GM19467 (cell line): ENCODE data around the gene HTR3A.
"Not testable (repeated sequence)": the region's sequence is repeated elsewhere in the genome, so short reads cannot be mapped to it uniquely, and the experiment has no call there.

Experiments used
- ATAC-seq: cut with Tn5 transposase; IDR thresholded peaks from one replicate; pipeline ENCODE4 v1.9.1; 2021; ENCODE audit warnings: mild to moderate bottlenecking, moderate library complexity; ENCODE audit not compliant: unreplicated experiment

Gene HTR3A

DNA sequence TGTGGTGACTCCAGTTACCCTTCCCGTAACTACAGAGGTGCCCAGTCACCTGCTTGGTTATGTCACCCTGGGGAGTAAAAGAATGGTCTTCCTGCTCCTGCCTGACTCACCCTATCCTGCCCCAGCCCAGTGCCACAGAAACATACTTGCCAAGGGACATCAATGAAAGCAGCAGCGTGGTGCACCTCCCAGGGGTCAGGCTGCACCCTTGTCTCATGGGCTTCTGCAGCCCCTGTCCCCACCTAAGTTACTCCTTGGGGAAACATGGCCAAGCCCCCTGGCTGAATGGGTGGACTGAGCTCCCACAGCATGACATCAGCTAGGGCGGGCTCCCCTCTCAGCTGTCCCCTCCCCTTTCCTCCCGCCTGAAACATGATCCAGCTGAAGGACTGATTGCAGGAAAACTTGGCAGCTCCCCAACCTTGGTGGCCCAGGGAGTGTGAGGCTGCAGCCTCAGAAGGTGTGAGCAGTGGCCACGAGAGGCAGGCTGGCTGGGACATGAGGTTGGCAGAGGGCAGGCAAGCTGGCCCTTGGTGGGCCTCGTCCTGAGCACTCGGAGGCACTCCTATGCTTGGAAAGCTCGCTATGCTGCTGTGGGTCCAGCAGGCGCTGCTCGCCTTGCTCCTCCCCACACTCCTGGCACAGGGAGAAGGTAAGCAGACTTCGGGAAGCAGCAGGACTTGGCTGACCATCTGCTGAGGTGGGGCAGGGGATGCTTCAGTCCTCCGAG, at the start of gene HTR3A:
TSS of gene HTR3A (plus strand) at position 368 of the 730 bp plus-strand sequence. CDS start at position 586, 218 bp downstream.
- no peak for ATAC-seq

- no peak for ATAC-seq
These were observed 48.4 kb upstream of the HTR3A start for GRCh38 chr11:113926273-113927197.

DNA sequence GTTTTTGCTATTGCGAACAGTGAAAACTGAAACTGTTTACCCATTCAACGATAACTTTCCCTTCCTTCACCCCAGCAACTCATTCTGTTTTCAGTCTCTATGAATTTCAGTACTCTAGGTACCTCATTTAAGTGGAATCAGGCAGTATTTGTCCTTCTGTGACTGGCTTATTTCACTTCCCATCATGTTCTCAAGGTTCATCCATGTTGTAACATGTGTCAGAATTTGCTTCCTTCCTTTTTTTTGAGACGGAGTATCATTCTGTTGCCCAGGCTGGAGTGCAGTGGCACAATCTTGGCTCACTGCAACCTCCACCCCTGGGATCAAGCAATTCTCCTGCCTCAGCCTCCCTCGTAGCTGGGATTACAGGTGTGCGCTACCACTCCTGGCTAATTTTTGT, 46.6 kb upstream of the HTR3A start:
- ATAC-seq = no peak

- no peak for ATAC-seq
These were observed 42.1 kb upstream of the HTR3A start for GRCh38 chr11:113932788-113933187.

GRCh38 chr11:113934193-113934592, 40.7 kb upstream of the HTR3A start:
- not testable (repeated sequence) for ATAC-seq

DNA sequence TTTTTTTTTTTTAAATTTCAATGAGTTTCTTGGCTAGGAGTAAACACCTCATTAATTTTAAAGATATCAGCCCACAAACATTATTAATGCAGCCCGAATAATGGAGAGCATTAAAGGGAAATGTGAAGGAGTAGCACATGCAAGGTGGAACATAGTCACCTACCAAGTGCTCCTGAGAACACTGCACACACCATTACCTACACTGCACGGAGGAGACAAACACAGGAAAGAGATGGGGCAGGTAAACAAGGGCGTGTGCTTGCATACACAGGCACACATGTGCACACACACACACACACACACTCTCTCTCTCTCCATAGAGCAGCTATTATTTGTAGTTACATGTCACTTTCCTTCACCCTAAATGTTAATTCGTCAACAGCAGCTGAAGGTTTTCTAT, 40.1 kb upstream of the HTR3A start:
- ATAC-seq = no peak

- ATAC-seq = no peak
These were observed 39.0 kb upstream of the HTR3A start for GRCh38 chr11:113935858-113936257.

DNA sequence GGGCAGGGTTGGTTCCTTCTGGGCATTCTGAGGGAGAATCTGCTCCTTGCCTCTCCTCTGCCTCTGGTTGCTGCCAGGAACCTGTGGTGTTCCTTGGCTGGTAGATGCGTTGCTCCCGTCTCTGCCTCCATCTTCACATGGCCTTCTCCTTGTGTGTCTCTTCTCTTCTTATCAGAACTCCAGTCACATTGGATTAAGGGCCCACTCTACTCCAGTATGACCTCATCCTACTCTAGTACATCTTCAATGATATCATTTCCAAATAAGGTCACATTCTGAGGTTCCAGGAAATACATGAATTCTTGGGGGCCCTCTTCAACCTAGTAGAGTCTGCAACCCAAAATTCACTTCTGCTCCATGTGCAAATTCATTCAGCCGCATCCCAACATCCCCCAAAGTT, 37.0 kb upstream of the HTR3A start:
- no peak for ATAC-seq

- no peak for ATAC-seq
These were observed 32.7 kb upstream of the HTR3A start for GRCh38 chr11:113942256-113942655.

- ATAC-seq = not testable (repeated sequence)
These were observed 28.7 kb upstream of the HTR3A start for GRCh38 chr11:113946162-113946561.

- ATAC-seq = no peak
These were observed 26.9 kb upstream of the HTR3A start for GRCh38 chr11:113947994-113948393.

DNA sequence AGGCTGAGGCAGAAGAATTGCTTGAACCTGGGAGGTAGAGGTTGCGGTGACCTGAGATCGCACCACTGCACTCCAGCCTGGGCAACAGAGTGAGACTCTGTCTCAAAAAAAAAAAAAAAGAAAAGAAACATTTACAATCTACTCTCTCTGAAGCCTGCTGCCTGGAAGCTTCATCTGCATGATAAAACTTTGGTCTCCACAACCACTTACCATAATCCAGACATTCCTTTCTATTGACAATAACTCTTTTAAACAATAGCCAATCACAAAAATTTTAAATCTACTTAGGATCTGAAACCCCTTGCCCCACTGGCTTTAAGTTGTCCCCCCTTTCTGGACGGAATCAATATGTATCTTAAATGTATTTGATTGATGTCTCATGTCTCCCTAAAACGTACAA, 25.0 kb upstream of the HTR3A start:
- ATAC-seq = no peak

DNA sequence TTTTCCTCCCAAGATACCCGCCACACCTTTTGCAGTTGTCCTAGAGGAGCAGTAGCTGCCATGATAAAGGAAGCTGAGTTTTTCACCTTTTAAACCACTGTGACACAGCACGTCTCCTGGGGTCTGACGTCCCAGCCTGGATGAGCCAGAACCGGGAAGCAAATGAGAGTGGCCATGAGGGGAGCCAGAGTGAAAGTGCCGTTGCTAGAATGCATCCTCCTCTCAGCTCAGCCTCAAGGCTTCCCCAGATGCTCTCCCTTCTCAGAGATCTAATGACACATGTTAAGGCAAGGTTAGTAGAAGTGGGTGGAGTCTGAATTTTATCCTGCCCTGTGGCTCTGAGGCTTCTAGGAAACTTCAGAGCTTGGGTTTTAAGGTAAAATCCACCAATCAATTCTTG, 23.4 kb upstream of the HTR3A start:
- ATAC-seq = no peak

DNA sequence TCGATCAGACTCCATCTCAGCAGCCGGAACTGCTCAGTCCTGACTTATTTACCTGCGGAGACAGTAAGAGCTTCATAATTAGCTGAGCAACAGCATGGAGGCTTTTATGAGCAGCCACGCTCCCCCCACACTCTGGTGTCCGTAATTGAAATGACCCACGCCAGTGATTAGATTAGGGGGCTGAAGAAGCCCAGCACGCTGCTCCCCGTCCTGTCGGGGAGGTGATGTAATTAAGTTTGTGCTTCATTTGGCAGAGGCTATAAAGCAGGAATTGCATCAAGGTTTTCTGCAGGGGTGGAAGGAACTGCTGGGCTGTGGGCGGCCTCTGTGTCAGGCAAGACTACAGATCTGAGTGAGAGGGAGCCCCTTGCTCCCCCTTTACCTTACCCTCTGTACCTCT, 22.8 kb upstream of the HTR3A start:
- no peak for ATAC-seq

DNA sequence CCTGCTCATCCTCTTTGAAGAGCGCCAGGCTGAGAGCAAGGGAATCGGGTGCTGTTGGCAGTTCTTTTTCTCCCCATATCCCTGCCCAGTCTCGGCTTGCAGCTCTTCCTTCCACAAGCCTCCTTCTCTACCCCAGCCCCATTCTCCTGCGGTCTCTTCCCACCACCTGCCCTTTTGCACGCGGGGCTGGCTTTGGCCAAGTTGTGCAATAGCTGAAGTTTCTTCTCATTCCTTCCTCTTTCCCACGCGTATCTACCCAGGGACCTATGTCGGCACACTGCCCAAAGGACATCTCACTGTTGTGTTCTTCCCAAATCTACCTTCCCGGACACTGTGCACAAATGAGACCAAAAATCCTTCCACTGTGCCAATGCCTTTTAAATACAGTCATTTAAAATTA, 22.3 kb upstream of the HTR3A start:
- no peak for ATAC-seq

DNA sequence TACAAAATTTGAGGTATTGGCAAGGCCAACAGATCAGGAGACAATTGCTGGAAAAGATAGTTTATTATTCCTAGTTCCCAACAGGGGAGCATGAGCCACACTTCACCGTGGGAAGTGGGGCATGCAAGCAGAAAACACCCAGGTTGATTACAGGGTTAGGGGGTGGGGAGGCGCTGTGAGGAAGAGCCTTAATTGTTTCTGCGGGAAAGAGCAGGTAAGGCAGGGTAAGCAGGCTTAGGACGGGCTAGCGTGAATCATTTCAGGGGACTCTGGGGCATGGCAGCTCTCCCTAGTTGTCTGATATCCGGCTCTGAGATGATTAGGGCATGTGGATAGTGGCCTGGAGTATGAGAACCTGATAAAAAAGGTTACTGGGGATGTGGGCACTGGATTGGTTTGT, 20.7 kb upstream of the HTR3A start:
- no peak for ATAC-seq

DNA sequence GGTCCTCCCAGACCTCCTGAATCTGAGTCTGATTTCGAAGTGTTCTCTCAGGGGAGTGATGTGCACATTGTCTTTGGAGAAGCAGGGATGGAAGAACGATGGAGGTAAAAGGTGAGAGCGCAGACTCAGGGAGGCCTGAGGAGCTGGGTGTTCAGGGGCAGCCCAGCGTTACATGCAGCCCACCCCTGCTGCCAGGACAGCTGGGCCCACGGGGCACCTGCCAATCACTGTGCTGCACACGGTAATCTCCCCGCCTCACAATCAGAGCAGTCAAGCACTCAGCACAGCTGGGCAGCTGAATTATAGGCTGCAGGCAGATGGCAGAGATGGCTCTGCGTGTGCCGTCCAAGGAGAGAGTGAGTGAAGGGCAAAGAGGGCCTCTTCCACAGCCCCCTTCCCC, 17.9 kb upstream of the HTR3A start:
- ATAC-seq = no peak

GRCh38 chr11:113960702-113961330, 14.1 kb upstream of the HTR3A start:
- ATAC-seq = no peak

- no peak for ATAC-seq
These were observed 7.5 kb upstream of the HTR3A start for GRCh38 chr11:113967361-113967760.

GRCh38 chr11:113971506-113972195, 3.3 kb upstream of the HTR3A start:
- ATAC-seq = no peak

DNA sequence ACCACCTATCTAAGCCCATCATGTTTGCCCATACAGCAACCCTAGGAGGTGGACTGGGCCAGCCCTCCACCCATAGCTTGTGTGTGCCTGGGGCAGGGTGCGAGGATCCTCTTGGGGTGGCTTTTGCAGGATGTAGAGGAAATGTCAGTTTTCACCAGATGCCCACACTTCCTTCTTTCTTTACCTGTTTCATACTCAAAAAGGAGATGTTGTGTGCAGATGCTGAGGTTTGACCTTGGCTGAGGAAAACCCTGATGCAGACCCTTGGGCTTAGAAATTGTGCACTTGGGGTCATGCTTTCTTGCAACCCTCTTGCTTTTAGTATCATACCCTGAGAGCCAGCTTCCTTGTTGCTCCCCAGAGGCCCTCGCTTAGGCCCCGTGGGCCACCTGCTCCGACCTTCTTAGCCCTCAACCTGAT, 2.2 kb downstream of the HTR3A start:
- no peak for ATAC-seq
